CD4-positive, alpha-beta T cell treated with Interleukin-1 beta for 1 hour (primary cell): ENCODE results near the gene EFNA3.
"Not testable (repeated sequence)": the region's sequence is repeated elsewhere in the genome, so short reads cannot be mapped to it uniquely, and the experiment has no call there.

Experiments used
- DNase-seq, 2 donors: peaks; one replicate each; pipeline ENCODE4 v3.0.0-alpha.2; 2020 to 2022

The EFNA3 gene

GRCh38 chr1:155118090-155118489, 39.5 kb downstream of the EFNA3 start:
- not testable (repeated sequence) for DNase-seq

GRCh38 chr1:155120253-155120652, 41.6 kb downstream of the EFNA3 start:
- DNase-seq = no peak

- DNase-seq = no peak
Observed at GRCh38 chr1:155121249-155121648, 42.6 kb downstream of the EFNA3 start.

- DNase-seq = no peak
Observed at GRCh38 chr1:155122308-155122707, 43.7 kb downstream of the EFNA3 start.

GRCh38 chr1:155123801-155124200, 45.2 kb downstream of the EFNA3 start:
- no peak for DNase-seq

GRCh38 chr1:155124503-155125463, 46.1 kb downstream of the EFNA3 start:
- DNase-seq = no peak

GRCh38 chr1:155125511-155125945, 46.9 kb downstream of the EFNA3 start:
- DNase-seq = no peak

GRCh38 chr1:155125946-155126555, 47.4 kb downstream of the EFNA3 start:
- no peak for DNase-seq

- DNase-seq = peak; percentile 30 to 37
Observed at GRCh38 chr1:155126556-155127104, 48.0 kb downstream of the EFNA3 start.

GRCh38 chr1:155127105-155127966, 48.7 kb downstream of the EFNA3 start, which contains the start of gene EFNA1:
Gene EFNA1, plus strand, starts transcription at chr1:155127876. Its CDS starts 102 bp downstream, at chr1:155127978.
- DNase-seq = peak; percentile 28 to 50

GRCh38 chr1:155127967-155128754, 49.5 kb downstream of the EFNA3 start:
- no peak for DNase-seq

- peak in 1 of 2 donors; percentile 6 for DNase-seq
Observed at GRCh38 chr1:155128755-155129473, 50.3 kb downstream of the EFNA3 start.

- DNase-seq = no peak
Observed at GRCh38 chr1:155130272-155131006, 51.8 kb downstream of the EFNA3 start.

- DNase-seq = no peak
Observed at GRCh38 chr1:155131285-155131684, 52.6 kb downstream of the EFNA3 start.

GRCh38 chr1:155131856-155132255, 53.2 kb downstream of the EFNA3 start:
- no peak for DNase-seq

- no peak for DNase-seq
Observed at GRCh38 chr1:155133799-155134281, 55.2 kb downstream of the EFNA3 start.

- DNase-seq = no peak
Observed at GRCh38 chr1:155134322-155134721, 55.7 kb downstream of the EFNA3 start.

- DNase-seq = peak; percentile 44 to 75
Observed at GRCh38 chr1:155134880-155135414, 56.3 kb downstream of the EFNA3 start.

GRCh38 chr1:155135415-155136028, 56.9 kb downstream of the EFNA3 start, which contains the start of gene SLC50A1:
Gene SLC50A1, plus strand, starts transcription at chr1:155135852. Its CDS starts 60 bp downstream, at chr1:155135912.
- peak; percentile 93 to 94 for DNase-seq
